HUES6 (cell line): ENCODE results near the gene EFHB.

Source experiments
- H3K27ac ChIP-seq: 2 replicates; pipeline ENCODE4 v1.7.0; 2013; ENCODE audit warnings: low read depth, mild to moderate bottlenecking, low read length, inconsistent platforms
- H3K27me3 ChIP-seq: 2 replicates; pipeline ENCODE4 v1.6.1; 2013; ENCODE audit warnings: low read length; ENCODE audit not compliant: control insufficient read depth, insufficient read depth
- H3K36me3 ChIP-seq: 2 replicates; pipeline ENCODE4 v1.6.1; 2013; ENCODE audit warnings: low read length; ENCODE audit not compliant: control insufficient read depth, insufficient read depth
- H3K4me1 ChIP-seq: 2 replicates; pipeline ENCODE4 v1.6.1; 2013; ENCODE audit warnings: low read length; ENCODE audit not compliant: control insufficient read depth, insufficient read depth
- H3K4me3 ChIP-seq: 2 replicates; pipeline ENCODE4 v1.5.1; 2013; ENCODE audit warnings: low read depth, low read length
- H3K9ac ChIP-seq: one replicate; pipeline ENCODE4 v1.6.1; 2013; ENCODE audit warnings: mild to moderate bottlenecking, low read length
- H3K9me3 ChIP-seq: 2 replicates; pipeline ENCODE4 v1.6.1; 2013; ENCODE audit warnings: low read depth, low read length; ENCODE audit not compliant: control insufficient read depth, insufficient read depth

EFHB gene

DNA sequence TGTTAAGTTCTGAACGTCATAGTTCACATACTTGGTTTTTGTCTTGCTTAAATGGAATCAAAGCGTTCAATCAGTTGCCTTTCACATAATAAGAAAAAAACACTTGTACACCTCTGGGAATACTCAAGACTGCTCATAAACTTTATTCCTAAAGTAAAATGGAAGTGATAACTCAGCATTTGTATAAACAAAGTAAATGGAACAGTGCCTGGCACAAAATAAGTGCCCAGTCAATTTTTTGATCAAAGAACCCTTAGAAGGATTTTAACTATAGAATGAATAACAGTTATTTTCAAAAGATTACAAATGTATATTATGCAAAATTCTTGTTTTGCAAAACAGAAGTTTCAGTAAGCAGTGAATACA lies 14.2 kb upstream of the EFHB start:
- Histone ChIP-seq H3K9me3 (no peaks in the 10 kb centered on the region), H3K9ac (peak overlapping the region; percentile 93), H3K27me3 (no peaks in the 10 kb centered on the region), H3K27ac (peak overlapping the region; percentile 88), H3K4me1 (peaks cover 17% of the 10 kb centered on the region), H3K36me3 (peaks cover 31% of the 10 kb centered on the region), H3K4me3 (peak overlapping the region; percentile 86)

DNA sequence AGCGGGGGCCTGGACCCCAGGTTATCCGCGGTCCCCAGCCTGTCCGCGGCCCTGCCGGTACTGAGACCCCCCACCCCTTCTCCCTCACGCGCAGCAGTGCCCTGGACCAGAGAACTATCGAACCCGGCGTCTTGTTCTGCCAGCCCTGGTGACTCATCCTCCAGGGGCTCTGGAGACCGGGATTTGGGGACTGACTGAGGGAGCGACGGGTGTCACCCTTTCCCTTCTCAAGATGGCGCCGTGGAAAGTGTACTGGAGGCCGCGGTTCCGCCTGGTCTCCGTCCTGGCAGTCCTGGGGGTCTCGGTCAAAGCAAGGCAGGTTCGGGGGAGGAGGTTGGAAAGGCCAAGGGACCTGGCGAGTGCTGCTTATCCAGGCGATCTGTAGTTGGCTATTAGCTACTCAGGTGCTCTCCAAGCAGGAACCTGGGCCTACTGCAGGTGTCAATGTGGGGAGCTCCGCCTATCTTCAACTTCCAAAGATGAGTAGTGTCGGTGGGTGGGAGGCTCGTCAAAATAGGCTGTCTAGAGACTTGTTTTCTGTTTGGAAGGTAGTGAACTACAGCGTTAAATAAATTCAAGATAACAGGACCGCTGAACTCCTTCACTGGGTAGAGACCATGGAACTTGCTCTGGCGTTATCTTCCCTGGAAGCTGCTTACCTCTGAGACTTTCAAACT lies 13.7 kb upstream of the EFHB start:
- Histone ChIP-seq H3K36me3 (peaks cover 26% of the 10 kb centered on the region), H3K27me3 (no peaks in the 10 kb centered on the region), H3K9ac (peak overlapping the region; percentile 93), H3K4me3 (peak overlapping the region; percentile 86), H3K27ac (peak overlapping the region; percentile 88), H3K4me1 (peaks cover 17% of the 10 kb centered on the region), H3K9me3 (peaks cover 4% of the 10 kb centered on the region; the same call in 1 of the 2 replicates)

DNA sequence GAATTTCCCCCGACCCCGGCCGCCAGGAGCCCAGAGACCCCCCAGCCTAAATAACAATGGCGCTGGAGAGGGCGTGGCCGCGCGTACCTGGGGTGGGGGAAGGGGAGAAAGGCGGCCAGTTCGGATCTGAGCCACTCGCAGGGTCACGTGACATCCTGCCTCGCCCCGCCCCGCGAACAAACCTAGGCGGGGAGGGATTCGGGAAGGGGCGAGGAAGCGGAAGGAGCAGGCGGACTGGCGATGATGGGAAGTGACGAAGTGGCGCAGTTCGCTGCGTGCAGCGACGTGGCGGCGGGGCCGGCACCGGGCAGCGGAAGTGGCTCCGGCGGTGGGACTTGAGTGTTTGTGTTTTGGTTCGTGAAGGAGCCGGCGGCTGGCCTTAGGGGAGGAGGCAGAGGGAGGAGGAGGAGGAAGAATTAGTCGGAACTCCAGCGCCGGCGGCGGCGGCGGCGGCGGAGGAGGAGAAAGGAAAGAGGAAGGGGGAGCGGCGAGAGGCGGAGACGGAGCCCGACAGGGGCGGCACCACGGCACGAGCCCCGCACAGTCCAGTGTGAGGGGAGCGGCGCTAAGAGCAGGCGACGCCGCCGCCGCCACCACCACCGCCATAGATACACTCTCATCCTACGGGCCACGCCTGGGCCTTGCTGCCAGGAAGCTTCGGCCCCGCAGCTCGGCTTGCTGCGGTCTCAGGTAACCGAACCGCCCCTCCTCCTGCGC lies 13.0 kb upstream of the EFHB start, which contains the start of gene RAB5A:
RAB5A (plus strand) TSS at position 266 of the 717 bp plus-strand sequence. CDS start 3,802 bp downstream, outside the sequence.
- Histone ChIP-seq H3K4me3 (peak within 1 kb of the TSS; percentile 86), H3K36me3 (peaks cover 19% of the 10 kb centered on the region), H3K9me3 (peaks cover 8% of the 10 kb centered on the region; the same call in 1 of the 2 replicates), H3K27me3 (no peaks in the 10 kb centered on the region), H3K4me1 (peaks cover 17% of the 10 kb centered on the region), H3K9ac (peak within 1 kb of the TSS; percentile 93), H3K27ac (peak within 1 kb of the TSS; percentile 88)

DNA sequence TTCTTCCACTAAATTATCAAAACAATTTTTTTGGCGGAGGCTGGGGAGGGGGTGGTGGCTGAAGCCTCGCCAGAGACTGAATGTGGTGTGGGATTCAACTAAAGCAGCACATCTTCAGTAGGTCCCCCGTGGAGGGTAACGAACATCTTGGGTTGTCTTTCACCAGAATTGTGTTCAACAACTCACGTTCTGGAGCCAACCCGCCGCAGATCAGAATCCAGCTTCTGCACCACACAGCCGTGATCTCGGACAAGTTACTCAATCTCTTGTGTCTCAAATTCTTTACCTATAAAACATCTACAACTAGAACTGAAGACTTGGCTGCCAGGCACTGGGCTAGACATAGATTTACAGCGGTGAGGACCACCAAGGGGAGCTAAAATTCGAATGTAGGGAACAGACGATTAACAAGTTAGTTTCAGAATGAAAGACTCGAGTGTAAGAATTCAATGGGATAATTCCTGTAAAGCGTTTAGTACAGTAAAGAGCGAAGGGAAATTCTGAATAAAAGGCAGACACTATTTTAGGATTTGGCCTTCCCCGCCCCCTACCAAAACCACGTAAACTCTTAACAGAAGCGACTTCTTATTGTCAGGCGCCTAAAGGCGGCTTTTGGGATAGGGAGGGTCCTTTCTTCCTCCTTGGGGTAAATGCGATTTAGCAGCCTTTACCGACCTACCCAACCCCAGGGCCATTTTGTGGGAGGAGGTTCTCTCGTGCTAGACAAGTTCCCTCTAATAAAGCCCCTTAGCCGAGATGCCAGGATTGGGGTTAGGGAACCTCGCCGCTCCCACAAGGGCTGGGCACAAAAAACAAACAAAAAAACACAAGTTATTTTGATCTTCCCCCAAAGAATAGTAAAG lies 12.2 kb upstream of the EFHB start:
- peak overlapping the region; percentile 86 for H3K4me3 ChIP-seq
- H3K27me3 ChIP-seq, result no peaks in the 10 kb centered on the region
- peak overlapping the region; percentile 93 for H3K9ac ChIP-seq
- H3K9me3 ChIP-seq, result peaks cover 8% of the 10 kb centered on the region; the same call in 1 of the 2 replicates
- peaks cover 11% of the 10 kb centered on the region for H3K36me3 ChIP-seq
- H3K4me1 ChIP-seq, result peaks cover 17% of the 10 kb centered on the region
- peak overlapping the region; percentile 88 for H3K27ac ChIP-seq

DNA sequence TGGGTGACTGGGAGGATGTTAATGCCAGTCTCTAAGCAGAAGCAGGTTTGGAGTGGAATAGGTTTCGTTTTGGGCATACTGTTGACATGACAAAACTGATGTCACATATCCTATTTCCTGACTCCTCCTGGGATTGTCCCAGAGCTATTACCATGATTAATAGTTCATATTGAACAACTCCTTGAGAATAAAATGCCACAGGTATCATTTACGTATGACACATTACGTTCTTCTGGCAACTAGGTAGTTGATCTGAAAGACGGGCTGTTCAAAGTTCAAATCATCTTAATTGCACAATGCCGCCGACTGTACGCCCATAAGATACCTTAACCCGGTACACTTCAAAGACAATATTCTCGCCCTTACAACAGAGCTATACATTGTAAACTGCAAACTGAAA lies 11.5 kb upstream of the EFHB start:
- H3K9me3 ChIP-seq, result peaks cover 8% of the 10 kb centered on the region; the same call in 1 of the 2 replicates
- peaks cover 4% of the 10 kb centered on the region; the same call in 1 of the 2 replicates for H3K36me3 ChIP-seq
- H3K4me1 ChIP-seq, result peaks cover 17% of the 10 kb centered on the region
- H3K27me3 ChIP-seq, result no peaks in the 10 kb centered on the region
- no peak overlapping the region for H3K9ac ChIP-seq
- no peak overlapping the region for H3K4me3 ChIP-seq
- no peak overlapping the region for H3K27ac ChIP-seq

DNA sequence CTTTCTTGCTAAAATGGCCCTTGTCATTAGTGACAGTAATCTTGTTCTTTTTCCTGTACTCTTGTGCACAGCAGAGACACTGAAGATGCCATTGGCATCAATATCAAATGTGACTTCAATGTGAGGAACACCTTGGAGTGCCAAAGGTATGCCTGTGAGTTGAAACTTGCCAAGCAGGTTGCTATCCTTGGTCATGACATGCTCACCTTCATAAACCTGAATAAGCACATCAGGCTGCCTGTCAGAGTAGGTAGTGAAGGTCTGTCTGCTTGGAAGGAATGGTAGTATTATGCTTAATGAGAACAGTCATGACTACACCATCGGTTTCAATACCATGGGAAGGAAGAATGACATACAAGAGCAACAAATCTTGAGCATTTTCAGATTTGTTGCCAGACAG lies 6.6 kb upstream of the EFHB start:
- no peaks in the 10 kb centered on the region for H3K36me3 ChIP-seq

DNA sequence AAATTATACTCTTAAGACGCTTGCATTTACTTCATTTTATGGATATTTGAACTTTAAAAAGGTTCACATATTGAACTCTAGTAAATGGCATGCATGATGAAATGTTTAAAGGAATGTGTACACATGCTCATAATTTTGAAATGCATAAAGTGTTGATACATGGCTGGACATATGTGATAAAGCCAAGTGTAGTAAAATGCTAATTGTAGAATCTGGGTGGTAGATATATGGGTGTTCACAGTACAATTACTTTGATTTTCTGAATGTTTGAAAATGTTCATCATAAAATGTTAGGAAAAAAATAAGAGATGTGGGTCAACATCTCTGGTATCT lies 4.2 kb upstream of the EFHB start:
- H3K27ac ChIP-seq, result no peak overlapping the region
- no peaks in the 10 kb centered on the region for H3K4me1 ChIP-seq
- no peaks in the 10 kb centered on the region for H3K27me3 ChIP-seq
- no peaks in the 10 kb centered on the region for H3K36me3 ChIP-seq
- H3K9me3 ChIP-seq, result peaks cover 8% of the 10 kb centered on the region; the same call in 1 of the 2 replicates
- H3K9ac ChIP-seq, result no peak overlapping the region
- no peak overlapping the region for H3K4me3 ChIP-seq

More for the DNA sequence above, 6.6 kb upstream of the EFHB start:
- Histone ChIP-seq H3K4me3 (no peak overlapping the region), H3K27ac (no peak overlapping the region), H3K27me3 (no peaks in the 10 kb centered on the region), H3K9ac (no peak overlapping the region), H3K9me3 (peaks cover 8% of the 10 kb centered on the region; the same call in 1 of the 2 replicates), H3K4me1 (no peaks in the 10 kb centered on the region)

DNA sequence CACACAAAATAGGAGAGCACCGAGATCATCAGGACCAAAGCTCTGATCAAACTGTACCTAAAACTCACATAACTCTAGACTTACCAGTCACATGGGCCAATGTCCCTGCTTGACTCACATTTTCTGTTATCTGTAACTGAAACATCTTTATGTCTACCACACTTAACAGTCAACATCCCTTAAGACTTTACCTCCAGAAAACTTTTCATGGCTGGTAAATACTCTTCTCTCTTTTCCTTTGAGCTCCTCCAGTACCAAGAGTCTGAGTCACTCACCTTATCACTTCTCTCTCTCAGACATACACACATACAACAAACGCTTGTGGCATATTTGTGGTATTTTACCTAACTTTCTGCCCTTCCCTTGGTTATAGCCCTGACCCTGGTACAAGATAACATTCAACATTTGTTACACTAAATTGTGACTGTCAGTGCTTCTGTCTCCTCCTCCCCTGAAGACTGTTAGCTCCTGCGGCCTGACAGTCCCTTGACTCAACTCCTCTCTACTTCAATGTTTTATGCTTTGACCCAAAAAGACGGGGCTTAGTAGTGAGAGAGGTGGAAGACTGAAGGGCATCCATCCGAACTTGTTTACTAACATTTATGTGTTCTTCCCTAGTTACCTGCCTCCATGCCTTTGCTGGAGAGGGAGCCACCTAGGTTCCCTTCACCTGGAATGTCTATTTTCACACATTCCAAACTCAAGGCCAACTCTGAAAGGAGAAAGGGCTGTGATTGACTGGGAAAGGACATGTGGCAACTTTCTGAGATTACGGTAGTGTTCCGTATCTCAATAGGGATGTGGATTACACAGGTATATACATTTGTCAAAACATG lies 3.7 kb upstream of the EFHB start:
- H3K27me3 ChIP-seq, result no peaks in the 10 kb centered on the region
- no peaks in the 10 kb centered on the region for H3K36me3 ChIP-seq
- no peak overlapping the region for H3K4me3 ChIP-seq
- no peaks in the 10 kb centered on the region for H3K4me1 ChIP-seq
- no peak overlapping the region for H3K27ac ChIP-seq
- 0 out of 2 replicates have a peak, but pooled peaks cover 4% of the 10 kb centered on the region for H3K9me3 ChIP-seq
- no peak overlapping the region for H3K9ac ChIP-seq

DNA sequence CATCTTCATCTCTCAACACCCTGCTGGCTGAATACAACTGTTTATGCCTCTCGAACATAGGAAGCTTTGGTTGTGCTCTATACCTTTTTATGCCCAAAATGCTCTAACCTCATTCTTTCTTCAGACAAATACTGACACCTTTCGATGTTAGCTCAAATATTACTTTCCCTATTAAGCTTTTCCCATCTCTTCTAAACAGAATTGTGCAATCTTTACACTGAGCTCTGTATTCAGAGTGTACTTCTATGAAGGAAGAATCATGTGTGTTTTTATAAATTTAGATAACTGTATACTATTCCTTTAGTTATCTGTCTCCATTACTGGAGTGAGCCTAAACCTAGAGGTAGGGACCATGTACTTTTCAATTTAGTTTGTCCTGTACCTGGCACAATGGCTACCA lies 1.6 kb downstream of the EFHB start:
- H3K9ac ChIP-seq, result no peak overlapping the region

DNA sequence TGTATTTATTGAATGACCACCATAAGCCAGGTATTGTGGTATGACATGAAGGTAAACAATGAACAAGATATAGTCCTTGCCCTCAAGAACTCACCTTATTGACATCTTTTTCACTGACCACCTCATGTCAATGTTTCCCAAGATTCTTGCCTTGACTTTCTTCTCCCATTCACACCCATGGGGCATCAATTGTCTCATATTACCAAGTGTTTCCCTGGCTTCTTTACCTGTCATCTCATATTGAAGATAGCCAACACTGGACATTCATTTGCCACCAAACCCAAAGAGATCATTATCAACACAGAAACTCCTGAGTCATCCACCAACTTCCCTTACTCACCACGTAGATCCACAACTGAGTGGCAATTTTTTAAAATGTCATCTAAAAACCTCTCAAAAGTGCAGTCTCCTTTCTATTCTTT lies 2.2 kb downstream of the EFHB start:
- no peaks in the 10 kb centered on the region for H3K27me3 ChIP-seq
- H3K27ac ChIP-seq, result no peak overlapping the region
- no peaks in the 10 kb centered on the region for H3K4me1 ChIP-seq
- no peaks in the 10 kb centered on the region for H3K9me3 ChIP-seq
- H3K9ac ChIP-seq, result no peak overlapping the region
- H3K4me3 ChIP-seq, result no peak overlapping the region
- no peaks in the 10 kb centered on the region for H3K36me3 ChIP-seq

More for the DNA sequence above, 1.6 kb downstream of the EFHB start:
- Histone ChIP-seq H3K27me3 (no peaks in the 10 kb centered on the region), H3K36me3 (no peaks in the 10 kb centered on the region), H3K4me1 (no peaks in the 10 kb centered on the region), H3K4me3 (no peak overlapping the region), H3K27ac (no peak overlapping the region), H3K9me3 (no peaks in the 10 kb centered on the region)
